HG03095 (cell line): Measurements from ENCODE around the gene GMDS.
"Not testable (repeated sequence)": the region's sequence is repeated elsewhere in the genome, so short reads cannot be mapped to it uniquely, and the experiment has no call there.

Source experiments
- ATAC-seq: cut with Tn5 transposase; IDR thresholded peaks from one replicate; pipeline ENCODE4 v1.9.1; 2021; ENCODE audit warnings: moderate library complexity; ENCODE audit not compliant: unreplicated experiment

Gene GMDS

DNA sequence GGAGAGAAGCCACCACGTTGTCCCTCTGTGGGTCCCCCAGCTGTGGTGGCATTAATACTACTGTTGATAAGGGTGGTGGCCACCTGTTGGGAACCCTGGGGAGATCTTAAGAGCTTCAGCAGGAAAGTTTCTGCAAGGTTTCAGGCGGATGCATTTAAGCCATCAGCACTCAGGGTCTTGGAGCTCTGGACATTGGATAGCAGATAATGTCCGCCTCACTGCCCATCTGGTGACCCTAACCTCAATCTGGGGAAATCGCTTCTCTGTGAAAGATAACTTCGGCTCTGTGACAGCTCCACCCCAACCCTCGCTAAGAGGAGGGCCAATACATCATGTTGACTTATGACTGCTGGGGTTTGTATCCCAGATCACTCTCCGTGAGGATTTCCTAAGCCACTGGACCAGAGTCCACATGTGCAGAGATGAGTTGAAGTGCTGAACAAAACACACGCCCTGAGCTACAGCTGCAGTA, 542.8 kb downstream of the GMDS start:
- ATAC-seq: no peak

GRCh38 chr6:1701668-1702353, 543.6 kb downstream of the GMDS start:
- no peak for ATAC-seq

- ATAC-seq: no peak
Observed at GRCh38 chr6:1700278-1700967, 545.0 kb downstream of the GMDS start.

DNA sequence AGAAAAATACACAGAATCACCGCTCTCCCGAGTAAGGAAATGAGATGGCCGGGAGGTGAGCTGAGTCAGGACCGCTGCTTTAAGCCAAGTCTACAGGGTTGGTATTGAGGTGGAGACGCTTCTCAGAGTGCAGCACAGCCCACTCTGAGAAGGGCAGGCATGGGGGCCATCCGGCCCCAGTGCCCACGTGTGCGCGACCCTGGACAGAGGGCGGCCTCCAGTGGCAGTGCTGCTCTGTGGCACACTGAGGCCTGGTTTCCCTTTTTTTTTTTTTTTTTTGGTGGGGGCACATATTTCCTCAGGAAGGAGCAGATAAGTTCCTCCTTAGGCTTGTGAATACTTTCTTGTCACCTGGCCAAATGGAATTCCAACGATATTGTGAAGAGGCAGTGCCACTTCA, 546.9 kb downstream of the GMDS start:
- ATAC-seq: no peak

DNA sequence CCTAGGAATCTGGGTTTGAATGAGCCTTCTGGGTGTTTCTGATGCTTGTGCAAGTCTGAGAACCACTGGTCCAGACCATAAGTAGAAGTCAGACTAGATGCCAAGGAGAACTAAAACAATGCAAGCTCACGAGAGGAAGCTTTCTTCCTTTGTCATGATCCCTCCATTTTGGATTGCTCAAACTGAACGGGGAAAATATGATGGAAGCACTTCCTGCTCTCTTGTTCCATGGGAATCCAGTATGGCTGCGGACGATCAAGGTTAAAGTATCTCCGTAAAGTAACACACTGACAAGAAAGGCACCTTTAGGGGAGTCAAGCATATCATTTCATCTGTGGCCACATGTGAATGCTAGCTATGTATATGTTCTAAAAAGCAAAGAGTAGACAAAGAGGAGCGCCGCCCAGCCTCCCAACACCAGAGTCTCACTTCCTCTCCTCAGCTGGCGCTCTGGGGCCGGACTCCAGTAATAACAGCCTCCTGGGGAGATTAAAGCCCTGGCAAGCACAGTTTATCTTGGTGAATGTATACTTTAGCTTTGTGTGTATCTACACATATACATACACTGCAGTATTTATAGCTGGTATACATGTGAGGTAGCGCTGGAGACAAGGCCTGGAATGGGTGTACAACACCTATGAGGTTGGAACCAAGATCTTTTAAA, 547.6 kb downstream of the GMDS start:
- ATAC-seq: no peak

DNA sequence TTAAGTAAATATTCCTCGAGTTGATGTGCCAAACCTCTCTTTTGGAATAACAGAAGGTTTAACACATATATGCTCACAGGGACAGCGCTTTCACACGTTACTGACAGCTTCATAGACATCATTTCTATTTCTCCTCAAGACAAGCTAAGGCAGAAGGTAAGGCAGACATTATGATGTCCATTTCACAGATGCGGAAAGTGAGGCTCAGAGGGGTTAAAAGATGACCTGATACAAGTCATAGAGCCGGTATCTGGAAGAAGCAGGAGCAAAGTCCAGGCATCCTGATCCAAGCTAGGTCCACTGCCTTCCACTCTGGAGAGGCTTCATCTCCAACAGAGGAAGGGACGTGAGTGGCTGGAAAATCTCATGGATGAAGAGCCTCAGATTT, 548.9 kb downstream of the GMDS start:
- ATAC-seq: no peak

- ATAC-seq: no peak
Observed at GRCh38 chr6:1695546-1696462, 549.6 kb downstream of the GMDS start.

GRCh38 chr6:1691828-1692227, 553.6 kb downstream of the GMDS start:
- not testable (repeated sequence) for ATAC-seq

DNA sequence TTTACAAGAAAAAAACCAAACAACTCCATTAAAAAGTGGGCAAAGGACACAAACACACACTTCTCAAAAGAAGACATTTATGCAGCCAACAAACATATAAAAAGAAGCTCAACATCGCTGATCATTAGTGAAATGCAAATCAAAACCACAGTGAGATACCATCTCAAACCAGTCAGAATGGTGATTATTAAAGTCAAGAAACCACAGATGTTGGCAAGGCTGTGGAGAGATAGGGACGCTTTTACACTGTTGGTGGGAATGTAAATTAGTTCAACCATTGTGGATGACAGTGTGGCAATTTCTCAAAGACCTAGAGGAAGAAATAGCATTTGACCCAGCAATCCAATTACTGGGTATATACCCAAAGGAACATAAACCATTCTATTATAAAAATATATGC, 554.7 kb downstream of the GMDS start:
- not testable (repeated sequence) for ATAC-seq

GRCh38 chr6:1689141-1689540, 556.3 kb downstream of the GMDS start:
- ATAC-seq: no peak

DNA sequence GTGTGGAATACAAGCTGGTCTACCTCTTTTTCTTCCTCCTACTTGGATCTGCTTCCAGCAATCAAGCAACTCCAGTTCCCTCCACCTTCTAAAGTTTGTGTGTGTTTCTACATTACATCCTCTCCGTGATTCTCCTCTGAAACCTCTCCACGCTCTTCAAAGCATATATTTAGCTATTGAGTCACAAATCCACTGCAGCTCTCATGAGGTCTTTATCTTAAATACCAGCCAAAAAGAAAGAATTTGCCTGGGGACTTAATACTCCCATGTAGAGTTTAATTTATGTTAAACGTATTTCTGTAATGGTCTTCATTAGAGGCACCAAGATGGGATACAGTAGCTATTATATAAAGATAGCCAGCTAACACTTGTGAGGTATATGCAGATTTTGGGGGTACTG, 557.0 kb downstream of the GMDS start:
- no peak for ATAC-seq

DNA sequence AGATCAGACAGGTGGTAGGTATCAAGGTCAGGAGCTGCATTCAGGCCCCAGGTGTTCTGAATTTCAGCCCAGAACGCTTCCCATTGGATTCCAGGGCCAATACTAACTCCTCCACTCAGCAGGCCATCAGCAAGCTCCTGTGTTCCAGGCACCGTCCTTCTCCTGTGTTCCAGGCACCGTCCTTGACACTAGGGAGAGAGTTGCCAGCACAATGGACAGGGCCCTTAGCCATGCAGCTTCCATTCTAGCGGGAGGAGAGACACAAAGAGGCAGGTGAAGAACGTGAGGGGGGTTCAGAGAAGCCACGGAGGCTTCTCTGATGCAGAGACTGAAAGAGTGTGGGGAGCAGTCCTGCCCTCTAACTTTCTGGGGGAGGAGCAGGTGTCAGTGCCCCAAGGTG, 558.0 kb downstream of the GMDS start:
- no peak for ATAC-seq

- no peak for ATAC-seq
Observed at GRCh38 chr6:1686117-1687098, 559.0 kb downstream of the GMDS start.

GRCh38 chr6:1679688-1680068, 565.7 kb downstream of the GMDS start:
- ATAC-seq: no peak

GRCh38 chr6:1679031-1679687, 566.2 kb downstream of the GMDS start:
- ATAC-seq: no peak

- ATAC-seq: no peak
Observed at GRCh38 chr6:1678201-1678600, 567.2 kb downstream of the GMDS start.

GRCh38 chr6:1672379-1672778, 573.0 kb downstream of the GMDS start:
- no peak for ATAC-seq

DNA sequence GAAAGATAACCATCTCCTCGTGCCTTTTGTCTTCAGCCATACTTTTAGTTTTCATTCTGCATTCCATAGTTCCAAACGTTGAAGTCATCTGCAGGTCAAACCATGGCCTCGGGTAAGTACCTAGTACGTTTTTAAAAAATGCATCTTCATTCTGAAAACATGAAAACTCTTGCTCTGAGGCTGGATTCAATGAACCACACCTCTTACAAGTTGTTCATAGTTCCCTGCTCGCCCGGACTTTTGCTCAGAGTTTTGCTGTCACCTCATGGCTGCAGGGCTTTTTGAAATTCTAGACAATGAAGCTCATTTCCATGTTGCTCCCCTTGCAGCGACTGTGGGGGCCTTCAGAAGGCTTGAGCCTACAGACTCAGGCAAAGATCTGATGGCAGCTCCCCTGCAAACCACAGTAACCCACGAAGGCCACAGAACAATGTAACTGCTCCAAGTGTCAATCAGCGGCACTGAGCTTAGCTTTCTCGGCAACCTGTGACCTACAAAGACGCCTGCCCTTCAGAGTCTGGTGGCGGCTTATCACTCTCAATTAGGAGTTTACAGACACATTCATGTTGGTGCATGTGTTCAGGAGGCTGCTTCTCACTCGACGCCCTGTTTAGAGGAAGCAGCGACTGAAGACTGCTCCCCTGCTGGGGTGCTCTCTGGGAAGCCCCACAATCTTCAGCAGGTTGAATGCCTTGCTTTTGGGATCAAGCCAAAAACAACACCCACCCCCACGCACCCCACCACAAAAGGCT, 574.5 kb downstream of the GMDS start:
- ATAC-seq: no peak

DNA sequence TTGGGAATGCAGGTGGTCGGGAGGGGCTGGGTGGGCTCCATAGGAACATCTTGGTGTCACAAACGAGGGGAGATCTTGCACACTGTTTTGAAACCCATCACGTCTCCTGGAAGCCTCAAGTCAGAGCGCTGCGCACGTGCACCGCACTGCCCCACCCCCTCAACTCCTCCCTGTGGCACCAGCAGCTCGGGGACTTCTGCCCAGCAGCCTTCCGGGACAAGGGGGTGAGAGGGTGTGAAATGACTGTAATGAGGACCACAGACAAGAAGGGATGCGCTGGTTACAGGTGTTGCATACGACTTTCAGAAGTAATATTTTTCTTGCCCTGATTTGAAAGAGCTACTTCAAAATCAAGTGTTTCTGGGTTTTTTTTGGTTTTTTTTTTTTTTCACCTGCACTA, 575.4 kb downstream of the GMDS start:
- ATAC-seq: no peak
